ENCODE measurements around the gene PTPRA.

DNA sequence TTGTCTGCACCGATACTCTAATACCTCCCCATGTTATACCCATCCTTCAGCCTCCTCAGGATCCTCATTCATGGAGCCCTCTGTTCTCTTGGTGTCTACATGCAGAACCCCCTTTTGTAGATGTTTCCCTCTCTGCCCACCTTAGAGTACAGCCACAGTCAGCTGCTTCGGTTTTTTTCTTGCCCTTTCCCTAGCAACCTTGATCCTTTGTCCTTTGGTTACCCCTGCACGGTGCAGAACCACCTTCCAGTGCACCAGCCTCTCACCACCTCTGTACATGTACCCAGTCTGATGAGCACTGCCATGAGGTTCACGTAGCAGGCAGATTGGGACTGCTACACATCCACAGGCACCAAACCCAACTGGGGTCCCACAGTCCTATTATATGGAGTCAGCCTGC, 25.5 kb upstream of the PTPRA start:
- TF ChIP-seq, protein P1, sequence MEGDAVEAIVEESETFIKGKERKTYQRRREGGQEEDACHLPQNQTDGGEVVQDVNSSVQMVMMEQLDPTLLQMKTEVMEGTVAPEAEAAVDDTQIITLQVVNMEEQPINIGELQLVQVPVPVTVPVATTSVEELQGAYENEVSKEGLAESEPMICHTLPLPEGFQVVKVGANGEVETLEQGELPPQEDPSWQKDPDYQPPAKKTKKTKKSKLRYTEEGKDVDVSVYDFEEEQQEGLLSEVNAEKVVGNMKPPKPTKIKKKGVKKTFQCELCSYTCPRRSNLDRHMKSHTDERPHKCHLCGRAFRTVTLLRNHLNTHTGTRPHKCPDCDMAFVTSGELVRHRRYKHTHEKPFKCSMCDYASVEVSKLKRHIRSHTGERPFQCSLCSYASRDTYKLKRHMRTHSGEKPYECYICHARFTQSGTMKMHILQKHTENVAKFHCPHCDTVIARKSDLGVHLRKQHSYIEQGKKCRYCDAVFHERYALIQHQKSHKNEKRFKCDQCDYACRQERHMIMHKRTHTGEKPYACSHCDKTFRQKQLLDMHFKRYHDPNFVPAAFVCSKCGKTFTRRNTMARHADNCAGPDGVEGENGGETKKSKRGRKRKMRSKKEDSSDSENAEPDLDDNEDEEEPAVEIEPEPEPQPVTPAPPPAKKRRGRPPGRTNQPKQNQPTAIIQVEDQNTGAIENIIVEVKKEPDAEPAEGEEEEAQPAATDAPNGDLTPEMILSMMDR (IDR thresholded peaks at IDR 0.05; ENCODE audit: poor library complexity) = no peak
- no peak for TF ChIP-seq EZH2 (IDR thresholded peaks at IDR 0.05; ENCODE audit: borderline replicate concordance)
- TF ChIP-seq EZH2phosphoT487 (IDR thresholded peaks at IDR 0.05; ENCODE audit: low read depth, severe bottlenecking, unreplicated experiment) = no peak

Measured in hepatocyte (in vitro differentiated cells).